Right atrium auricular region (tissue), 2 donors: Measurements from ENCODE around the gene UBE2E2. TPM values are rescaled to one million over a fixed set of nuclear protein-coding genes. Genes with fewer than 3 reads are reported as not detected.

Experiments
- DNase-seq: peaks from one replicate; pipeline ENCODE4 v3.0.0-alpha.2; 2019; ENCODE audit warnings: low spot score
- H3K27ac ChIP-seq, 2 donors: fragments of 200-600 bp; sonication (generic); 1 replicate in 1 of 2; 2 replicates in 1 of 2; pipeline ENCODE4 v1.5.1; 2016 to 2019
- H3K27me3 ChIP-seq, 2 donors: fragments of 200-600 bp; sonication (generic); one replicate each; pipeline versions ENCODE4 v1.5.1 to v1.6.0; 2017 to 2019
- H3K36me3 ChIP-seq: fragments of 200-600 bp; sonication (generic); one replicate; pipeline ENCODE4 v1.5.1; 2016
- H3K4me1 ChIP-seq, 2 donors: fragments of 200-600 bp; sonication (generic); one replicate each; pipeline versions ENCODE4 v1.5.1 to v1.6.0; 2017 to 2019
- H3K4me3 ChIP-seq, 2 donors: fragments of 200-600 bp; sonication (generic); 1 replicate in 1 of 2; 2 replicates in 1 of 2; pipeline ENCODE4 v1.5.1; 2017 to 2019; ENCODE audit warnings: mild to moderate bottlenecking in 1 of 2, moderate library complexity in 1 of 2
- H3K9me3 ChIP-seq, 2 donors: fragments of 200-600 bp; sonication (generic); one replicate each; pipeline ENCODE4 v1.5.1; 2019
- total RNA-seq, 2 donors: library from RNA; depleted of rRNA; stranded (reverse); fragments of >200 nt; gene quantifications; one replicate each; pipeline ENCODE4 v1.1.0, GENCODE V29; 2016
- TF ChIP-seq, protein P1 (sequence below), 2 donors: fragments of 200-600 bp; sonication (generic); IDR thresholded peaks; one replicate each; pipeline ENCODE4 v1.5.1; 2019; ENCODE audit warnings: antibody characterized with exemption in 2 of 2

Gene UBE2E2
- total RNA-seq, 2 donors from 2014 or later, result 31.0 to 36.7 TPM

DNA sequence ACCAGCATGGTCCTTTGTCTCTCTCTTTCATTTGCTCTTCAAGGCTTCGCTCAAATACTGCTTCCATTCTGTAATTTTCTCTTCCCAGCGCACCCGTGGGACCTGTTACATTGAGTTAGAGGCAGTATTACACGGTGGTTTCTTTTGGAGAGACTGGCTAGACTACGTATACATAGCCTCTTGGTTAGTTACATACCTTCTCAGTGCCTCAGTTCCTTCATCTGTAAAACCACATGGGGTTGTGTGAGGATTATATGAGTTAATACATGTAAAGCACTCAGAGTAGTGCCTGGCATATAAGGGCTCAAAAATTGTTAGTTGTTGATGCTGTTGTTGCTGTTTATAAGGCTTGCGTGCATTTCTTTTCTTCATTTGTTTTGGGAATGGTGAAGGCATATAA, 33.8 kb downstream of the UBE2E2 start:
- no peaks in the 10 kb centered on the region for H3K36me3 ChIP-seq
- no peak for DNase-seq
- peaks cover 0 to 7% of the 10 kb centered on the region in 2 donors for H3K4me1 ChIP-seq
- H3K4me3 ChIP-seq, result no peak overlapping the region
- no peaks in the 10 kb centered on the region for H3K9me3 ChIP-seq
- TF ChIP-seq, protein P1, sequence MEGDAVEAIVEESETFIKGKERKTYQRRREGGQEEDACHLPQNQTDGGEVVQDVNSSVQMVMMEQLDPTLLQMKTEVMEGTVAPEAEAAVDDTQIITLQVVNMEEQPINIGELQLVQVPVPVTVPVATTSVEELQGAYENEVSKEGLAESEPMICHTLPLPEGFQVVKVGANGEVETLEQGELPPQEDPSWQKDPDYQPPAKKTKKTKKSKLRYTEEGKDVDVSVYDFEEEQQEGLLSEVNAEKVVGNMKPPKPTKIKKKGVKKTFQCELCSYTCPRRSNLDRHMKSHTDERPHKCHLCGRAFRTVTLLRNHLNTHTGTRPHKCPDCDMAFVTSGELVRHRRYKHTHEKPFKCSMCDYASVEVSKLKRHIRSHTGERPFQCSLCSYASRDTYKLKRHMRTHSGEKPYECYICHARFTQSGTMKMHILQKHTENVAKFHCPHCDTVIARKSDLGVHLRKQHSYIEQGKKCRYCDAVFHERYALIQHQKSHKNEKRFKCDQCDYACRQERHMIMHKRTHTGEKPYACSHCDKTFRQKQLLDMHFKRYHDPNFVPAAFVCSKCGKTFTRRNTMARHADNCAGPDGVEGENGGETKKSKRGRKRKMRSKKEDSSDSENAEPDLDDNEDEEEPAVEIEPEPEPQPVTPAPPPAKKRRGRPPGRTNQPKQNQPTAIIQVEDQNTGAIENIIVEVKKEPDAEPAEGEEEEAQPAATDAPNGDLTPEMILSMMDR (IDR thresholded peaks at IDR 0.05), result no peak
- H3K27me3 ChIP-seq, result no peaks in the 10 kb centered on the region
- H3K27ac ChIP-seq, result no peak overlapping the region

DNA sequence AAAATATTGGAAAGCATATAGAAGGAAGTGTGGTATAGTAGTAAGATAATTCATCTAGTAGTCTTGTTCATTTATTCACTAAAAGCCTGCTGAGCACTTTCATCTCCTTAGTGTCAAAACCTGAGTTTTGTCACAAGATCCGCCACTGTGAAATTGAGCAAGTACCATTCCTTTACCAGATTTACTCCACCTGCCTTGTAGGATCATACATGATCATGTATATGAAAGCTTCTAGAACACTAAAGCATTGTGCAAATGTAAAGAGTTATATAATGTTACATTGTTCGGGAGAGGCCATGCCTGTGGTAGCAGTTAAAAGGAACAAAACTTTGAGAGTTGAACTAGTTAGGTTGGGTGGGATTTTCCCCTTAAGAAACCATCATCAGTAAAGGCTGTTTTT, 35.0 kb downstream of the UBE2E2 start:
- Histone ChIP-seq H3K4me3 (no peak overlapping the region), H3K36me3 (no peaks in the 10 kb centered on the region), H3K27me3 (no peaks in the 10 kb centered on the region), H3K27ac (no peak overlapping the region), H3K9me3 (no peaks in the 10 kb centered on the region), H3K4me1 (peaks cover 0 to 2% of the 10 kb centered on the region in 2 donors)
- TF ChIP-seq, protein P1 (IDR thresholded peaks at IDR 0.05), result no peak
- no peak for DNase-seq

- DNase-seq, result no peak
Measured at GRCh38 chr3:23238578-23238977, 35.5 kb downstream of the UBE2E2 start.

DNA sequence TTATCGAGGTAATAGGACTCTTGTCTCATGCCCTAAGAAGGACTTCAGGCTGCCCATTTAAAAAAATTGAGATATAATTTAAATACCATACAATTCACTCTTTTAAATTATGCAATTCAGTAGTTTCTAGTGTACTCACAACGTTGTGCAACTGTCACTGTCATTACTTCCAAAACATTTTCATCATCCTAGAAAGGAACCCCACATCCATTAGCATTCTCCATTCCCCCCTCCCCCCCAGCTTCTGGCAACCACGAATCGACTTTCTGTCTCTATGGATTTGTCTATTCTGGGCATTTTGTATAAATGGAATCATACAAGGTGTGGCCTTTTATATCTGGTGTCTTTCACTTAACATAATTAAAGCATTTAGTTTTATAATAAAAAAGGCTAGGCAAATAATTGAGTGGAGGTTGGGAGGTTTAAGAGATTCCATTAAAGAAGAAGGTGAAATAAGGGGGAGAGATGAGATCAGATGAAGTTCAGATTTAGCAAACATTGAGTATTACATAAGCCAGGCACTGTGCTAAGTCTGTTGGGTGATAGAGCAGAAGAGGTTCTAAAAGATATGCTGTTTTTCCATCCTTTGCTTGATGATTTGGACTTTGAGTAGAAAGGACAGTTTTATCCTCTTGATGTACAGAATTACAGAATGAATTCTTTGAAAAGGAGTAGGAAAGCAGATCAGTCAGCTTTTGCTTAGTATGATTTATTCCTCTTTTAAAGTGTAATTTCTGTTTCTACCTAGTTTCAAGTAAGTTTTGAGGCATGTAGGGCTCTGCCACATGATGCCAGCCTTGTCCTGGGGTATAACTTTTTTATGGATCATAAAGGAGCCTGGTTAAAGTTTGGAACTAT, 36.3 kb downstream of the UBE2E2 start:
- Histone ChIP-seq H3K27ac (no peak overlapping the region), H3K4me3 (no peak overlapping the region), H3K36me3 (no peaks in the 10 kb centered on the region), H3K9me3 (no peaks in the 10 kb centered on the region), H3K27me3 (no peaks in the 10 kb centered on the region), H3K4me1 (no peaks in the 10 kb centered on the region)
- DNase-seq, result no peak
- TF ChIP-seq, protein P1 (IDR thresholded peaks at IDR 0.05), result no peak

More at GRCh38 chr3:23238578-23238977, 35.5 kb downstream of the UBE2E2 start:
- H3K9me3 ChIP-seq, result no peaks in the 10 kb centered on the region
- H3K27me3 ChIP-seq, result no peaks in the 10 kb centered on the region
- TF ChIP-seq, protein P1 (IDR thresholded peaks at IDR 0.05), result no peak
- H3K4me3 ChIP-seq, result no peak overlapping the region
- no peaks in the 10 kb centered on the region for H3K4me1 ChIP-seq
- no peak overlapping the region for H3K27ac ChIP-seq
- H3K36me3 ChIP-seq, result no peaks in the 10 kb centered on the region

GRCh38 chr3:23240171-23240785, 37.2 kb downstream of the UBE2E2 start:
- no peaks in the 10 kb centered on the region for H3K36me3 ChIP-seq
- TF ChIP-seq, protein P1 (IDR thresholded peaks at IDR 0.05), result no peak

More at GRCh38 chr3:23240171-23240785, 37.2 kb downstream of the UBE2E2 start:
- H3K4me3 ChIP-seq, result no peak overlapping the region
- H3K27ac ChIP-seq, result no peak overlapping the region
- no peak for DNase-seq
- no peaks in the 10 kb centered on the region for H3K9me3 ChIP-seq
- no peaks in the 10 kb centered on the region for H3K4me1 ChIP-seq
- H3K27me3 ChIP-seq, result no peaks in the 10 kb centered on the region
